ENCODE data around the gene ZKSCAN5. TPM values are rescaled to one million over a fixed set of nuclear protein-coding genes. Genes with fewer than 3 reads are reported as not detected.

The ZKSCAN5 gene
- total RNA-seq = 1 to 10 TPM; 5.6 to 6.6 TPM

DNA sequence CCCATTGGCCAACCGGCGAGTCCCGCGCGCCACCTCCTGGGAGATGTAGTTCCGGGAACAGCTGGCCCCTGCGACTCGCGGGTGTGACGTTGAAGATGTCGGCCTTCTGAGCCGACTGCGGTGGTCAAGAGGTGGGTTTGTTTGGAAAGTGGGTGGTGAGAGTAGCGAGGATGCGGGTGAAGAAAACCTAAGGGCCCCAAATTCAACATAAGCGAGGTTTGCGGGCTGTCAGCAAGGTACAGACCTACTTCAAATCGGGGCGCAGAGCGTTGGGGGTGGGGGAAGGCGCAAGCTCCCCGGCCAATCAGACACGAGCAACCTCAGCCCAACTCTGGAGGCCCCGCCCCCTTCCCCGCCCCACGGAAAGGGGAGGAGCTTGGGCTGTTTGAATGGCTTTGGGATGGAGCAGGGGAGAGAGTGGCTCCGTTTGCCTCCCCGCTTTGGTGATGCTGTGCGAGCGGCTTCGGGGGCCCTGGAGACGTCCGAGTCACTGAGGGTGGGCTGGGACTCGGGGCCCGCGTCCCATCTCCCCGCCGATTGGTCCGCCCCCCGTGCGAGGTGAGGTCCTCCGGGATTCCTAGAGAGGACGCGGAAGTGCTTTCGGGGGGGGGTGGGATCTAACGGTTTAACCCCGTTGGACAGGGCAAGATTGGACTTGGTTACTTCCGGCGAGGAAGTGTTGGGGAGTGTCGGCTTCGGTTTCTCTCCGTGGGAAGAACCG lies at the start of gene ZKSCAN5:
TSS of gene ZKSCAN5 (plus strand) at position 60 of the 721 bp plus-strand sequence. CDS start 1,383 bp downstream, outside the sequence.
- H3K4me3 ChIP-seq = peak within 1 kb of the TSS; percentile 81
- peak within 1 kb of the TSS; percentile 68 to 80 for H3K9ac ChIP-seq (ENCODE audit: low read depth in 2 of 2, low read length in 2 of 2)
- no peaks in the 10 kb centered on the region for H3K27me3 ChIP-seq
- intact Hi-C loops (cut with DNase I) = loop anchor here (10.0 kb wide), 1 partner anchor 50 kb away; the partner anchor contains the start of genes FAM200A and ZNF655
- H3K36me3 ChIP-seq = no peaks in the 10 kb centered on the region
- H3K9me3 ChIP-seq = no peaks in the 10 kb centered on the region
- no peak for TF ChIP-seq CTCF (IDR thresholded peaks at IDR 0.05)
- DNase-seq = peak; percentile 99
- H3K27ac ChIP-seq = peak within 1 kb of the TSS; percentile 83
- peaks cover 13% of the 10 kb centered on the region for H3K4me1 ChIP-seq

DNA sequence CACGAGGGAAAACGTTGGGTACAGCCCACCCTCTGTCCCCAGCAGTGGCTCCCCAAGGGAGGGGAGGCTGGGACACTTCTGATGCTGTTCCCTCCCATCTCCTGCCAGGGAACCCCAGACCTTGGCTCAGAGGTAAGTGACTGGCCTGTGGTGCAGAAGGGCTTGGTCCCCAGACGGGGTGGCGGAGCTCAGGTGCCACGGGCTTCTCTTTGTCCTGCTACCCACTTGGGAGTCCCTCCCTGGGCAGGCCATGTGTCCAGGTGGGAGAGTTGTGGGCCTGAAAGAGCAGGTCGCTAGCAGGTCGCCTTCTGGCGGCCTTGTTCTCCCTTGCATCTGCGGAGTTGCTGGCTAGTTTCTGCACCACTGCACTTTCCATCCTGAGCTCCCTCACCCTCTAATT lies 48.6 kb upstream of the ZKSCAN5 start:
- no peaks in the 10 kb centered on the region for H3K4me1 ChIP-seq
- H3K27ac ChIP-seq = no peak overlapping the region
- H3K9me3 ChIP-seq = no peaks in the 10 kb centered on the region
- H3K36me3 ChIP-seq = peaks cover 5% of the 10 kb centered on the region
- DNase-seq = no peak
- intact Hi-C loops (cut with DNase I) = no loop called here
- H3K27me3 ChIP-seq = no peaks in the 10 kb centered on the region
- no peak overlapping the region for H3K4me3 ChIP-seq
- no peak overlapping the region for H3K9ac ChIP-seq (ENCODE audit: low read depth in 2 of 2, low read length in 2 of 2)
- no peak for TF ChIP-seq CTCF (IDR thresholded peaks at IDR 0.05)

DNA sequence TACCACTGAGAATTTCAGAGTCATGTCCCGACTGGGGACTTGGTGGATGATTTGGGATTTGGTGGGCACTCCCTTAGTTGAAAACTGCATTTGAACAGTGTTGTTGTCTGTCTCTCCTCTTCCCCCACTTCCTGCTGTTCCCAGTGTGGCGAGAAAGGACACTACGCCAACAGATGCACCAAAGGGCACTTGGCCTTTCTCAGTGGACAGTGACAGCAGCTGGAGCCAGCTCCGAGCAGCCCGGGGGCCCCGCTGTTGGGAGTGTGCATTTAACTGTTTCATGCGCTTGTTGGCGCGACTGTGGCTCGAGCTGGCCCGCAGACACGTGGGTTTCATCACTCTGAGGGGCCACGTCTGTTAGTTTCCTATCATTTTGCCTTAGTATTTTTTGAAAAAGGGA lies 48.2 kb upstream of the ZKSCAN5 start:
- intact Hi-C loops (cut with DNase I) = no loop called here
- peaks cover 5% of the 10 kb centered on the region for H3K36me3 ChIP-seq
- TF ChIP-seq CTCF (IDR thresholded peaks at IDR 0.05) = no peak
- no peaks in the 10 kb centered on the region for H3K9me3 ChIP-seq
- H3K4me1 ChIP-seq = no peaks in the 10 kb centered on the region
- DNase-seq = no peak
- no peak overlapping the region for H3K4me3 ChIP-seq
- no peak overlapping the region for H3K9ac ChIP-seq (ENCODE audit: low read depth in 2 of 2, low read length in 2 of 2)
- no peaks in the 10 kb centered on the region for H3K27me3 ChIP-seq
- H3K27ac ChIP-seq = no peak overlapping the region

- Histone ChIP-seq H3K9me3 (no peaks in the 10 kb centered on the region), H3K9ac (ENCODE audit: low read depth in 2 of 2, low read length in 2 of 2) (no peak overlapping the region), H3K4me3 (no peak overlapping the region), H3K36me3 (peaks cover 5% of the 10 kb centered on the region), H3K27ac (no peak overlapping the region), H3K27me3 (no peaks in the 10 kb centered on the region), H3K4me1 (no peaks in the 10 kb centered on the region)
- intact Hi-C loops (cut with DNase I) = no loop called here
- DNase-seq = no peak
- no peak for TF ChIP-seq CTCF (IDR thresholded peaks at IDR 0.05)
Measured at GRCh38 chr7:99457050-99457649, 47.3 kb upstream of the ZKSCAN5 start.

DNA sequence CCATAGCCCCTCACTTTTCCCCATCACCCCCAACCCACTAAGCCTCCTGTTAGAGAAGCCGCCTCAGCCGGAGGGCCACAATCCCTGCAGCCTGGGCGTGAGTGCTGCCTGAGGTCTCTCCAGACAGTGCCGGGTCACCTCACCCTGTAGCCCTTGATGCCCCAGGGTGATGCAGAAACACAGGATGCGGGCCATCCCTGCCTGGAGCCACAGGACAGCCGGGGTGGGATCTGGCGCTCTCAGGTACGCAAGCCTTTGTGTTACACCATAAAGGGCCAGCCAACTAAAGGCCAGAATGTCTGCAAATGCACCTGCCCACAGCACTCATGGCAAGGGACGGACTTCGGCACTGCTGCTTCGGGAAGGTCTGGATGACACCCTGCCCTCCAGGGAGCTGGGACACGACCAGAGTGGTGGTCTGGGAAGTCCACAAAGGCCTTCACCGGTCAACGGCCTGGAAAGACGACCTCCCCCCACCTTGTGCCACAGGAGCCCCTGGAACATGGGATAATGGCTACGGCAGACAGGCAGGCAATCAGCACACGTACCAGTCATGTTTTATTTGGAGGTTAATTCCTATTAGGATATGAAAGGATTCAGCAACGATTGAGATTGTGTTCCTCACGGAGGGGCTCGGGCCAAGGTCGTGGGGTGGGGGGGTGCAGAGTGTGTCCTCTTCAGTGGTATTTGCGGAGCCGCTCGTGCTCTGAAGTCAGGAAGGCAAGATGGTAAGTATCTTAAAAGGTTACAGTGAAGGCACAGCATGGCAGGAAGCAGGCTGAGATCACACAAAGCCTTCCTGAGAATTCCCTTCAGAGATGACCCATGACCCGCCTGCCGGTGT lies 46.6 kb upstream of the ZKSCAN5 start:
- Histone ChIP-seq H3K9me3 (no peaks in the 10 kb centered on the region), H3K4me3 (no peak overlapping the region), H3K27me3 (no peaks in the 10 kb centered on the region), H3K27ac (no peak overlapping the region), H3K4me1 (no peaks in the 10 kb centered on the region), H3K36me3 (peaks cover 5% of the 10 kb centered on the region), H3K9ac (ENCODE audit: low read depth in 2 of 2, low read length in 2 of 2) (no peak overlapping the region)
- intact Hi-C loops (cut with DNase I) = no loop called here
- no peak for DNase-seq
- TF ChIP-seq CTCF (IDR thresholded peaks at IDR 0.05) = no peak
